A549 (cell line): ENCODE measurements around the gene ABCA13. TPM values are rescaled to one million over a fixed set of nuclear protein-coding genes. Genes with fewer than 3 reads are reported as not detected.

ENCODE experiments used
- ATAC-seq, 2 experiments: fragments of 200-7000 bp in 1 of 2; fragments of >200 bp in 1 of 2; cut with Nextera tagmentation in 1 of 2; cut with Tn5 transposase in 1 of 2; 3 replicates each; pipeline versions ENCODE4 v1.8.0 to v1.9.1; 2018 to 2020; ENCODE audit warnings: mild to moderate bottlenecking in 1 of 2, moderate library complexity in 1 of 2
- CTCF ChIA-PET: fragments of 300-600 bp; sonication (Branson Sonifier 250); formaldehyde crosslinking; extraction: SDS; loops from one replicate; lab custom pipeline; 2021; ENCODE audit warnings: antibody characterized with exemption, inconsistent platforms; lab: Yijun Ruan, JAX
- POLR2A ChIA-PET: fragments of 350-600 bp; formaldehyde crosslinking; extraction: SDS; loops from one replicate; lab custom pipeline; 2021; ENCODE audit warnings: antibody characterized with exemption, inconsistent platforms; lab: Yijun Ruan, JAX
- DNase-seq, 2 experiments: peaks; one replicate each; pipeline versions ENCODE4 v3.0.0 to v3.0.0-alpha.2; 2011 to 2016; ENCODE audit warnings: low read depth in 1 of 2, low spot score in 1 of 2
- FAIRE-seq: peaks from 2 replicates; lab custom pipeline; 2011; peaks lifted over from hg19 to GRCh38; lab: Jason Lieb, UNC
- H3K27ac ChIP-seq, 2 experiments: fragments of >200 bp; sonication (Bioruptor Twin); formaldehyde crosslinking; 3 replicates each; pipeline ENCODE4 v1.5.1; 2016 to 2017
- H3K4me1 ChIP-seq: fragments of >200 bp; sonication (Bioruptor Twin); formaldehyde crosslinking; 3 replicates; pipeline ENCODE4 v1.6.1; 2016
- H3K4me2 ChIP-seq: fragments of >200 bp; sonication (Bioruptor Twin); formaldehyde crosslinking; 3 replicates; pipeline ENCODE4 v1.6.1; 2016
- H3K4me3 ChIP-seq: fragments of >200 bp; sonication (Bioruptor Twin); formaldehyde crosslinking; 3 replicates; pipeline ENCODE4 v1.5.1; 2016
- H3K9me3 ChIP-seq: fragments of >200 bp; sonication (Bioruptor Twin); formaldehyde crosslinking; 3 replicates; pipeline ENCODE4 v1.6.1; 2016
- ATOH8 ChIP-seq: fragments of 250-450 bp; sonication (Bioruptor Pico); IDR thresholded peaks from 2 replicates; pipeline ENCODE4 v1.5.0; 2020; ENCODE audit warnings: low read depth, mild to moderate bottlenecking, moderate library complexity
- BHLHE40 ChIP-seq: IDR thresholded peaks from 2 replicates; pipeline ENCODE4 v1.6.1; 2012; ENCODE audit warnings: low read depth, low read length, inconsistent platforms
- CBX8 ChIP-seq: fragments of 200-600 bp; sonication (generic); IDR thresholded peaks from 2 replicates; pipeline ENCODE4 v1.6.1; 2016
- CEBPB ChIP-seq, 2 experiments: fragments of >200 bp in 1 of 2; sonication (Bioruptor Twin) in 1 of 2; formaldehyde crosslinking in 1 of 2; IDR thresholded peaks; 2 replicates each; pipeline ENCODE4 v1.6.1; 2012 to 2016
- CHD2 ChIP-seq: fragments of 150-350 bp; IDR thresholded peaks from 2 replicates; pipeline ENCODE4 v1.6.1; 2014; ENCODE audit warnings: low read length; ENCODE audit not compliant: partially characterized antibody
- CHD4 ChIP-seq: fragments of 200-600 bp; sonication (generic); IDR thresholded peaks from 2 replicates; pipeline ENCODE4 v1.6.1; 2016; ENCODE audit warnings: antibody characterized with exemption, mild to moderate bottlenecking, borderline replicate concordance
- E2F6 ChIP-seq: IDR thresholded peaks from 2 replicates; pipeline ENCODE4 v1.6.1; 2012; ENCODE audit warnings: low read depth, borderline replicate concordance
- EHMT2 ChIP-seq: fragments of 200-600 bp; sonication (generic); IDR thresholded peaks from 2 replicates; pipeline ENCODE4 v1.6.1; 2016; ENCODE audit warnings: antibody characterized with exemption, low read depth, mild to moderate bottlenecking, moderate library complexity
- EP300 ChIP-seq, 2 experiments: fragments of >200 bp; sonication (Bioruptor Twin); formaldehyde crosslinking; IDR thresholded peaks; 2 replicates in 1 of 2; 3 replicates in 1 of 2; pipeline ENCODE4 v1.6.1; 2016 to 2017
- FOSB ChIP-seq: fragments of 250-450 bp; sonication (Bioruptor Pico); IDR thresholded peaks from 2 replicates; pipeline ENCODE4 v1.5.0; 2020; ENCODE audit warnings: mild to moderate bottlenecking, moderate library complexity
- GATA3 ChIP-seq: IDR thresholded peaks from 2 replicates; pipeline ENCODE4 v1.6.1; 2012; ENCODE audit warnings: borderline replicate concordance
- HOXA7 ChIP-seq: fragments of 250-450 bp; sonication (Bioruptor Pico); IDR thresholded peaks from 2 replicates; pipeline ENCODE4 v1.5.0; 2020; ENCODE audit warnings: mild to moderate bottlenecking, moderate library complexity
- HOXB13 ChIP-seq: fragments of 250-450 bp; sonication (Bioruptor Pico); IDR thresholded peaks from 2 replicates; pipeline ENCODE4 v1.5.0; 2020; ENCODE audit warnings: low read depth, mild to moderate bottlenecking, moderate library complexity
- HOXB5 ChIP-seq: fragments of 250-450 bp; sonication (Bioruptor Pico); IDR thresholded peaks from 2 replicates; pipeline ENCODE4 v1.5.0; 2020; ENCODE audit warnings: mild to moderate bottlenecking, moderate library complexity
- JUN ChIP-seq, 2 experiments: fragments of >200 bp; sonication (Bioruptor Twin); formaldehyde crosslinking; IDR thresholded peaks; 2 replicates in 1 of 2; 3 replicates in 1 of 2; pipeline ENCODE4 v1.6.1; 2016 to 2017
- JUNB ChIP-seq: fragments of >200 bp; sonication (Bioruptor Twin); formaldehyde crosslinking; IDR thresholded peaks from 2 replicates; pipeline ENCODE4 v1.6.1; 2016
- KDM1A ChIP-seq: fragments of 200-600 bp; sonication (generic); IDR thresholded peaks from 2 replicates; pipeline ENCODE4 v1.6.1; 2016; ENCODE audit warnings: low read depth, mild to moderate bottlenecking
- KDM5A ChIP-seq: fragments of 200-600 bp; sonication (generic); IDR thresholded peaks from 2 replicates; pipeline ENCODE4 v1.6.1; 2016; ENCODE audit warnings: antibody characterized with exemption, mild to moderate bottlenecking
- NFE2L2 ChIP-seq: fragments of 150-350 bp; conservative IDR thresholded peaks from 2 replicates; pipeline ENCODE4 v1.6.1; 2014; ENCODE audit warnings: low read length
- NPAS2 ChIP-seq: fragments of 250-450 bp; sonication (Bioruptor Pico); IDR thresholded peaks from 2 replicates; pipeline ENCODE4 v1.8.0; 2022; ENCODE audit warnings: mild to moderate bottlenecking, moderate library complexity, borderline replicate concordance
- PBX3 ChIP-seq: IDR thresholded peaks from 2 replicates; pipeline ENCODE4 v1.6.1; 2012
- PHF8 ChIP-seq: fragments of 200-600 bp; sonication (generic); IDR thresholded peaks from 2 replicates; pipeline ENCODE4 v1.6.1; 2016; ENCODE audit warnings: low read depth, mild to moderate bottlenecking, antibody characterized with exemption, moderate library complexity, borderline replicate concordance
- POLR2A ChIP-seq: IDR thresholded peaks from 2 replicates; pipeline ENCODE4 v1.6.1; 2012; ENCODE audit warnings: mild to moderate bottlenecking, low read length
- RCOR1 ChIP-seq: fragments of 150-350 bp; IDR thresholded peaks from 2 replicates; pipeline ENCODE4 v1.6.1; 2014; ENCODE audit warnings: antibody characterized with exemption, low read length, low read depth
- SMC3 ChIP-seq: fragments of >200 bp; sonication (Bioruptor Twin); formaldehyde crosslinking; IDR thresholded peaks from 3 replicates; pipeline ENCODE4 v1.6.1; 2018; ENCODE audit warnings: inconsistent platforms
- SREBF2 ChIP-seq: fragments of 450-650 bp; IDR thresholded peaks from 2 replicates; pipeline ENCODE4 v1.6.1; 2014; ENCODE audit warnings: mild to moderate bottlenecking, moderate library complexity
- TFCP2L1 ChIP-seq: fragments of 250-450 bp; sonication (Bioruptor Pico); IDR thresholded peaks from 2 replicates; pipeline ENCODE4 v1.5.0; 2021; ENCODE audit warnings: mild to moderate bottlenecking
- TP53 ChIP-seq: fragments of 250-450 bp; sonication (Bioruptor Pico); IDR thresholded peaks from 2 replicates; pipeline ENCODE4 v1.5.0; 2021; ENCODE audit warnings: mild to moderate bottlenecking, moderate library complexity
- USF2 ChIP-seq: fragments of 450-650 bp; IDR thresholded peaks from 2 replicates; pipeline ENCODE4 v1.6.1; 2014; ENCODE audit warnings: antibody characterized with exemption
- ZNF302 ChIP-seq: fragments of 250-450 bp; sonication (Bioruptor Pico); IDR thresholded peaks from 2 replicates; pipeline ENCODE4 v1.9.0; 2021; ENCODE audit warnings: inconsistent platforms, mild to moderate bottlenecking, moderate library complexity
- WGBS: methylation state at CpG from one replicate; pipeline ENCODE4 v1.1.6; 2017; ENCODE audit errors: missing lambda C conversion rate; 5-methylcytosine and 5-hydroxymethylcytosine counted together
- polyA plus RNA-seq, 4 experiments: library from polyadenylated mRNA; depleted of rRNA in 3 of 4; stranded (reverse); fragments of >200 nt; fragmentation: RNase III in 1 of 4; extraction: RNeasy Plus Mini Kit Qiagen cat#74134 plus additional on column Dnase treatment in 1 of 4; gene quantifications; 2 replicates in 3 of 4; 3 replicates in 1 of 4; pipeline ENCODE4 v1.2.3, GENCODE V29; 2011 to 2017

The ABCA13 gene
- polyA plus RNA-seq, 2 of the 4 experiments (the other 2 are of a cell fraction) = 0.01 TPM; not detected in 1

GRCh38 chr7:48506569-48506968 is 335.3 kb downstream of the ABCA13 start:
- ATAC-seq = no peak

GRCh38 chr7:48511080-48511479 is 339.8 kb downstream of the ABCA13 start:
- no peaks in the 10 kb centered on the region for H3K4me1 ChIP-seq
- ChIA-PET CTCF (no interaction called here), POLR2A (no interaction called here)
- 23% methylated on average over 12 of the region's 12 CpGs for WGBS
- no peak overlapping the region for H3K4me2 ChIP-seq
- H3K4me3 ChIP-seq = no peak overlapping the region
- H3K9me3 ChIP-seq = no peaks in the 10 kb centered on the region
- no peak for FAIRE-seq
- no peak overlapping the region for H3K27ac ChIP-seq
- no peak for ATAC-seq
- no peak for DNase-seq
- TF ChIP-seq NPAS2 (CRISPR knock-in tag) (no peak), NFE2L2 (no peak), ATOH8 (CRISPR knock-in tag) (no peak), PHF8 (no peak), SREBF2 (no peak), USF2 (no peak), EP300 (IDR thresholded peaks at IDR 0.05) (no peak), CEBPB (IDR thresholded peaks at IDR 0.05) (no peak), CHD4 (no peak)

More at GRCh38 chr7:48506569-48506968, 335.3 kb downstream of the ABCA13 start:
- TF ChIP-seq GATA3 = no peak
- no peak for TF ChIP-seq EHMT2
- no peak for TF ChIP-seq POLR2A
- no peak for TF ChIP-seq TFCP2L1 (CRISPR knock-in tag)
- no peak for TF ChIP-seq E2F6
- TF ChIP-seq HOXB13 (CRISPR knock-in tag) = no peak
- no peak for TF ChIP-seq JUN (IDR thresholded peaks at IDR 0.05)
- ChIA-PET POLR2A (no interaction called here), CTCF (no interaction called here)
- Histone ChIP-seq H3K4me3 (no peak overlapping the region), H3K4me2 (no peak overlapping the region), H3K4me1 (no peaks in the 10 kb centered on the region), H3K9me3 (no peaks in the 10 kb centered on the region), H3K27ac (no peak overlapping the region)
- under 1% methylated on average over 4 of the region's 4 CpGs for WGBS
- FAIRE-seq = no peak
- no peak for DNase-seq

GRCh38 chr7:48512892-48513291 is 341.6 kb downstream of the ABCA13 start:
- Histone ChIP-seq H3K27ac (no peak overlapping the region), H3K4me1 (no peaks in the 10 kb centered on the region), H3K9me3 (no peaks in the 10 kb centered on the region), H3K4me3 (no peak overlapping the region), H3K4me2 (no peak overlapping the region)
- WGBS = 4% methylated on average over 6 of the region's 6 CpGs
- ChIA-PET POLR2A (no interaction called here), CTCF (no interaction called here)
- DNase-seq = no peak
- ATAC-seq = no peak
- no peak for FAIRE-seq
- TF ChIP-seq NPAS2 (CRISPR knock-in tag) (no peak), TFCP2L1 (CRISPR knock-in tag) (no peak), HOXB5 (CRISPR knock-in tag) (no peak), RCOR1 (no peak), CBX8 (no peak), BHLHE40 (no peak), FOSB (CRISPR knock-in tag) (no peak)
- TF ChIP-seq, all 56 proteins: peak for 0

- DNase-seq (no peak), ATAC-seq (no peak), FAIRE-seq (no peak)
- POLR2A ChIA-PET = no interaction called here
- Histone ChIP-seq H3K9me3 (no peaks in the 10 kb centered on the region), H3K4me1 (no peaks in the 10 kb centered on the region), H3K4me2 (no peak overlapping the region), H3K4me3 (no peak overlapping the region), H3K27ac (no peak overlapping the region)
- CTCF ChIA-PET = no interaction called here
- 32% methylated on average over 3 of the region's 3 CpGs for WGBS
- no peak for TF ChIP-seq JUNB
- no peak for TF ChIP-seq CBX8
- no peak for TF ChIP-seq PBX3
- no peak for TF ChIP-seq TP53 (CRISPR knock-in tag)
- no peak for TF ChIP-seq JUN (IDR thresholded peaks at IDR 0.05)
- TF ChIP-seq HOXB5 (CRISPR knock-in tag) = no peak
- no peak for TF ChIP-seq POLR2A
- TF ChIP-seq ZNF302 = no peak
- no peak for TF ChIP-seq KDM1A
- TF ChIP-seq HOXA7 (CRISPR knock-in tag) = no peak
- TF ChIP-seq KDM5A = no peak
- TF ChIP-seq CHD2 = no peak
- no peak for TF ChIP-seq SMC3
Measured at GRCh38 chr7:48515171-48515570, 343.9 kb downstream of the ABCA13 start.
